Left renal pelvis (tissue), 4 donors: ENCODE measurements around the gene TIFAB. TPM values are rescaled to one million over a fixed set of nuclear protein-coding genes. Genes with fewer than 3 reads are reported as not detected.

Experiments used
- polyA plus RNA-seq, 4 donors: library from polyadenylated mRNA; unstranded; fragments of 120-200 nt; gene quantifications; one replicate each; pipeline ENCODE4 v1.2.1, GENCODE V29; 2013; ENCODE audit not compliant: insufficient read length in 4 of 4

The TIFAB gene
- polyA plus RNA-seq, 4 donors, result 0.10 to 0.18 (median 0.15) TPM

Other genes starting within 250 kb of the TIFAB start
- gene MACROH2A1, start 53.1 kb downstream of the TIFAB start, polyA plus RNA-seq, result 100 to 1,000 TPM; 140 to 243 (median 214) TPM
- under 1 TPM in 1 of 4 donors, not detected in 3; 0.11 TPM for gene DCANP1, start 5.0 kb downstream of the TIFAB start, polyA plus RNA-seq
- not detected for gene NEUROG1, start 83.6 kb upstream of the TIFAB start, polyA plus RNA-seq
- 10 to 100 TPM in 3 of 4 donors, 1 to 10 TPM in 1; 1.7 to 48.1 (median 23.1) TPM for gene CXCL14, start 126.6 kb upstream of the TIFAB start, polyA plus RNA-seq